Endodermal cell (in vitro differentiated cells): ENCODE results near the gene HDAC1. TPM values are rescaled to one million over a fixed set of nuclear protein-coding genes. Genes with fewer than 3 reads are reported as not detected.

Experiments
- DNase-seq: peaks from one replicate; pipeline ENCODE4 v3.0.0-alpha.2; 2017
- H3K27ac ChIP-seq: 2 replicates; pipeline ENCODE4 v1.5.1; 2013; ENCODE audit warnings: mild to moderate bottlenecking, low read depth, low read length, moderate library complexity
- H3K27me3 ChIP-seq: 2 replicates; pipeline ENCODE4 v1.6.1; 2013; ENCODE audit warnings: mild to moderate bottlenecking, low read length, moderate library complexity; ENCODE audit not compliant: insufficient read depth, control insufficient read depth, poor library complexity, severe bottlenecking
- H3K36me3 ChIP-seq: 2 replicates; pipeline ENCODE4 v1.7.0; 2013; ENCODE audit warnings: mild to moderate bottlenecking, low read length, moderate library complexity; ENCODE audit not compliant: control insufficient read depth, insufficient read depth
- H3K4me1 ChIP-seq: one replicate; pipeline ENCODE4 v1.7.0; 2013; ENCODE audit warnings: low read length; ENCODE audit not compliant: control insufficient read depth, insufficient read depth
- H3K4me3 ChIP-seq: 2 replicates; pipeline ENCODE4 v1.5.1; 2013; ENCODE audit warnings: mild to moderate bottlenecking, low read length, moderate library complexity
- H3K9ac ChIP-seq: 2 replicates; pipeline ENCODE4 v1.6.1; 2013; ENCODE audit warnings: mild to moderate bottlenecking, low read length, moderate library complexity; ENCODE audit not compliant: poor library complexity, severe bottlenecking; ENCODE audit errors: extremely low read depth
- H3K9me3 ChIP-seq: 2 replicates; pipeline ENCODE4 v1.6.1; 2013; ENCODE audit warnings: mild to moderate bottlenecking, low read length, moderate library complexity; ENCODE audit not compliant: control insufficient read depth
- H3K27ac Mint-ChIP-seq: 2 replicates; pipeline ENCODE4 v1.8.0; 2020; ENCODE audit warnings: mixed read lengths
- H3K27me3 Mint-ChIP-seq: 2 replicates; pipeline ENCODE4 v1.8.0; 2021; ENCODE audit warnings: mild to moderate bottlenecking, mixed read lengths; ENCODE audit not compliant: insufficient read depth
- H3K36me3 Mint-ChIP-seq: 2 replicates; pipeline ENCODE4 v1.8.0; 2020; ENCODE audit warnings: low read depth, mixed read lengths
- H3K4me1 Mint-ChIP-seq: 2 replicates; pipeline ENCODE4 v1.8.0; 2020; ENCODE audit warnings: mixed read lengths
- H3K4me3 Mint-ChIP-seq: 2 replicates; pipeline ENCODE4 v1.8.0; 2020; ENCODE audit warnings: mild to moderate bottlenecking, moderate library complexity, mixed read lengths
- H3K9me3 Mint-ChIP-seq: 2 replicates; pipeline ENCODE4 v1.8.0; 2020; ENCODE audit warnings: mild to moderate bottlenecking, mixed read lengths
- WGBS, 2 experiments: methylation state at CpG; one replicate each; pipeline versions ENCODE4 v1.1.5 to v1.1.7; 2013; ENCODE audit warnings: missing lambda C conversion rate in 2 of 2, mixed read lengths in 1 of 2; ENCODE audit not compliant: insufficient coverage in 1 of 2, insufficient read length in 1 of 2; 5-methylcytosine and 5-hydroxymethylcytosine counted together
- total RNA-seq, 2 donors: library from RNA; stranded (reverse); fragmentation: NEBNext Ultra II Directional in 1 of 2; extraction: Animal tissue kit (Norgen Biotek cat#: 25700) in 1 of 2; gene quantifications; 2 replicates in 1 of 2; 3 replicates in 1 of 2; pipeline ENCODE4 v1.2.1, GENCODE V29; 2021
- TF ChIP-seq, protein P1 (sequence below): fragments of 200-600 bp; sonication (generic); conservative IDR thresholded peaks from 2 replicates; pipeline ENCODE4 v1.5.0; 2021; ENCODE audit warnings: antibody characterized with exemption, mild to moderate bottlenecking

HDAC1 gene
- total RNA-seq, 2 donors from 2014 or later = 150 to 160 TPM

DNA sequence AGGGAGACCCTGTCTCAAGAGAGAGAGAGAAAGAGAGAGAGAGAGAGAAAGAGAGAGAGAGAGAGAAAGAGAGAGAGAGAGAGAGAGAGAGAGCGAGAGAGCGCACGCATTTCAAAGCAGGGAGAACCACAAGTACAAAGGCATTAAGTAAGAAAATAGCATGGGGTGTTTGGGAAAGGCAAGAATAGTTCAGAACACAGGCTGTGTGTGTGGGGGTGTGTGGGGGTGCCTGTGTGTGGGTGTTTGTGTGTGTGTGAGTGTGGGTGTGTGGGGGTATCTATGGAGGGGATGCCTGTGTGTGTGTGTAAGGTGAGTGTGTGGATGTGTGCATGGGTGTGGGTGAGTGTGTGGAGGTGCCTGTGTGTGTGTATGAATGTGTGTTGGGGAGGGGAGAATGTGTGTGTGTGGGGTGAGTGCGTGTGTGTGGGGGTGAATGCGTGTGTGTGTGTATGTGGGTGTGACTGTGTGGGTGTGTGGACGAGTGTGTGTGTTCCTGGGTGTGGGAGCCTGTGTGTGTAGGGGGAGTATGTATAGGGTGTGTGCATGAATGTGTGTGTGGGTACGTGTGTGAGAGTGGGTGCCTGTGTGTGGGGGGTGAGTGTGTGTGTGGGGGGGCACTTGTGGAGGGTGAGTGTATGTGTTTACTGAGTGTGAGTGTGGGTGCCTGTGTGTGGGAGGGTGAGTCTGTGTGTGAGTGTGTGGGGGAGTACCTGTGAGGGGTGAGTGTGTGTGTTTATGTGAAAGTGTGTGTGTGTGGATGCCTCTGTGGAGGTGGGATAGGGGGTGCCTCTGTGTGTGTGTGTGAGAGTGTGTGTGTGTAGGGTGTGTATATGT lies 19.1 kb upstream of the HDAC1 start:
- Histone ChIP-seq H3K36me3 (no peaks in the 10 kb centered on the region), H3K4me1 (no peaks in the 10 kb centered on the region), H3K27ac (no peak overlapping the region), H3K4me3 (no peak overlapping the region), H3K9ac (no peak overlapping the region), H3K27me3 (no peaks in the 10 kb centered on the region), H3K9me3 (no peaks in the 10 kb centered on the region)
- Mint-ChIP-seq H3K4me3 (no peak overlapping the region), H3K36me3 (no peaks in the 10 kb centered on the region), H3K4me1 (peaks cover 15% of the 10 kb centered on the region), H3K27me3 (peaks cover 23% of the 10 kb centered on the region), H3K27ac (no peak overlapping the region), H3K9me3 (no peaks in the 10 kb centered on the region)
- TF ChIP-seq, protein P1, sequence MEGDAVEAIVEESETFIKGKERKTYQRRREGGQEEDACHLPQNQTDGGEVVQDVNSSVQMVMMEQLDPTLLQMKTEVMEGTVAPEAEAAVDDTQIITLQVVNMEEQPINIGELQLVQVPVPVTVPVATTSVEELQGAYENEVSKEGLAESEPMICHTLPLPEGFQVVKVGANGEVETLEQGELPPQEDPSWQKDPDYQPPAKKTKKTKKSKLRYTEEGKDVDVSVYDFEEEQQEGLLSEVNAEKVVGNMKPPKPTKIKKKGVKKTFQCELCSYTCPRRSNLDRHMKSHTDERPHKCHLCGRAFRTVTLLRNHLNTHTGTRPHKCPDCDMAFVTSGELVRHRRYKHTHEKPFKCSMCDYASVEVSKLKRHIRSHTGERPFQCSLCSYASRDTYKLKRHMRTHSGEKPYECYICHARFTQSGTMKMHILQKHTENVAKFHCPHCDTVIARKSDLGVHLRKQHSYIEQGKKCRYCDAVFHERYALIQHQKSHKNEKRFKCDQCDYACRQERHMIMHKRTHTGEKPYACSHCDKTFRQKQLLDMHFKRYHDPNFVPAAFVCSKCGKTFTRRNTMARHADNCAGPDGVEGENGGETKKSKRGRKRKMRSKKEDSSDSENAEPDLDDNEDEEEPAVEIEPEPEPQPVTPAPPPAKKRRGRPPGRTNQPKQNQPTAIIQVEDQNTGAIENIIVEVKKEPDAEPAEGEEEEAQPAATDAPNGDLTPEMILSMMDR = no peak
- WGBS, 2 experiments = 93% methylated on average over 7 of the region's 7 CpGs; no CpG with 5 or more reads in 1 of the 2 experiments
- no peak for DNase-seq

DNA sequence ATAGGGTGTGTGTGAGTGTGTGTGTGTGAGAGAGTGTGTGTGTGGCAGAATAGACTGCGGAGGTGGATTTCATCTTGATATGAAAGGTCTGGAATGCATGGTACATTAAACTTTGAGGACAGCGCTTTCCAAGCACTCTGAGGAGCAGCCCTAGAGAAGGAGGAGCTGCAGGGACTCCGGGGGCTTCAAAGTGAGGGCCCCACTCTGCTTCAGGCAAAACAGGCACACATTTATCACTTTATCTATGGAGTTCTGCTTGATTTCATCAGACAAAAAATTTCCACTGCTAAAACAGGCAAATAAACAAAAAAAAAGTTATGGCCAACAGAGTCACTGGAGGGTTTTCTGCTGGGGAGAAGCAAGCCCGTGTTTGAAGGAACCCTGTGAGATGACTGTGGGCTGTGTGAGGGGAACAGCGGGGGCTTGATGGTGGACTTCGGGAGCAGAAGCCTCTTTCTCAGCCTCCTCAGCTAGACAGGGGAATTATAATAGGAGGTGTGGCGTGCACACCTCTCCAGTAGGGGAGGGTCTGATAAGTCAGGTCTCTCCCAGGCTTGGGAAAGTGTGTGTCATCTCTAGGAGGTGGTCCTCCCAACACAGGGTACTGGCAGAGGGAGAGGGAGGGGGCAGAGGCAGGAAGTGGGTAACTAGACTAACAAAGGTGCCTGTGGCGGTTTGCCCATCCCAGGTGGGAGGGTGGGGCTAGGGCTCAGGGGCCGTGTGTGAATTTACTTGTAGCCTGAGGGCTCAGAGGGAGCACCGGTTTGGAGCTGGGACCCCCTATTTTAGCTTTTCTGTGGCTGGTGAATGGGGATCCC lies 18.3 kb upstream of the HDAC1 start:
- no peaks in the 10 kb centered on the region for H3K36me3 ChIP-seq
- no peak overlapping the region for H3K9ac ChIP-seq
- peak; percentile 92 for DNase-seq
- H3K4me3 Mint-ChIP-seq = peak overlapping the region; percentile 12
- H3K27me3 ChIP-seq = no peaks in the 10 kb centered on the region
- WGBS, 2 experiments = 62 to 69% methylated on average over 5 to 10 of the region's 10 CpGs
- H3K4me1 ChIP-seq = no peaks in the 10 kb centered on the region
- no peak overlapping the region for H3K27ac ChIP-seq
- H3K4me1 Mint-ChIP-seq = peaks cover 15% of the 10 kb centered on the region
- no peak overlapping the region for H3K4me3 ChIP-seq
- no peak overlapping the region for H3K27ac Mint-ChIP-seq
- H3K9me3 Mint-ChIP-seq = no peaks in the 10 kb centered on the region
- H3K36me3 Mint-ChIP-seq = no peaks in the 10 kb centered on the region
- TF ChIP-seq, protein P1 = no peak
- H3K9me3 ChIP-seq = no peaks in the 10 kb centered on the region
- peaks cover 23% of the 10 kb centered on the region for H3K27me3 Mint-ChIP-seq

DNA sequence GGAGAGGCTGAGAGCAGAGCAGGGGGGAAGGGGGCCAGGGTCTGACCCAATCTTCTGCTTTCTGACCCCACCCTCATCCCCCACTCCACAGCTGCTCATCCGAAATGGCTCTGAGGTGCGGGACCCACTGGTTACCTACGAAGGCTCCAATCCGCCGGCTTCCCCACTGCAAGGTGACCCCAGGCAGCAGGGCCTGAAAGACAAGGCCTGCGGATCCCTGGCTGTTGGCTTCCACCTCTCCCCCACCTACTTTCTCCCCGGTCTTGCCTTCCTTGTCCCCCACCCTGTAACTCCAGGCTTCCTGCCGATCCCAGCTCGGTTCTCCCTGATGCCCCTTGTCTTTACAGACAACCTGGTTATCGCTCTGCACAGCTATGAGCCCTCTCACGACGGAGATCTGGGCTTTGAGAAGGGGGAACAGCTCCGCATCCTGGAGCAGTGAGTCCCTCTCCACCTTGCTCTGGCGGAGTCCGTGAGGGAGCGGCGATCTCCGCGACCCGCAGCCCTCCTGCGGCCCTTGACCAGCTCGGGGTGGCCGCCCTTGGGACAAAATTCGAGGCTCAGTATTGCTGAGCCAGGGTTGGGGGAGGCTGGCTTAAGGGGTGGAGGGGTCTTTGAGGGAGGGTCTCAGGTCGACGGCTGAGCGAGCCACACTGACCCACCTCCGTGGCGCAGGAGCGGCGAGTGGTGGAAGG lies 17.1 kb upstream of the HDAC1 start:
- Histone ChIP-seq H3K4me1 (no peaks in the 10 kb centered on the region), H3K27me3 (no peaks in the 10 kb centered on the region), H3K9ac (no peak overlapping the region), H3K9me3 (no peaks in the 10 kb centered on the region), H3K4me3 (no peak overlapping the region), H3K36me3 (no peaks in the 10 kb centered on the region), H3K27ac (no peak overlapping the region)
- TF ChIP-seq, protein P1 = no peak
- Mint-ChIP-seq H3K4me3 (peak overlapping the region; percentile 40), H3K4me1 (peaks cover 15% of the 10 kb centered on the region), H3K36me3 (no peaks in the 10 kb centered on the region), H3K27ac (no peak overlapping the region), H3K9me3 (no peaks in the 10 kb centered on the region), H3K27me3 (peaks cover 23% of the 10 kb centered on the region)
- DNase-seq = peak; percentile 66
- 90 to 92% methylated on average over 17 to 31 of the region's 31 CpGs for WGBS, 2 experiments
